Tongue (tissue), 2 donors: ENCODE results near the gene VPS50. TPM values are rescaled to one million over a fixed set of nuclear protein-coding genes. Genes with fewer than 3 reads are reported as not detected.
"Not testable (repeated sequence)": the region's sequence is repeated elsewhere in the genome, so short reads cannot be mapped to it uniquely, and the experiment has no call there.

Experiments
- DNase-seq: peaks from one replicate; pipeline ENCODE4 v3.0.0-alpha.2; 2015
- total RNA-seq: library from RNA; depleted of rRNA; stranded (reverse); fragments of >200 nt; gene quantifications from one replicate; pipeline ENCODE4 v1.2.3, GENCODE V29; 2014

VPS50 gene
- total RNA-seq, 1 donor from 2014 or later = 61.7 TPM

GRCh38 chr7:93331706-93332105 is 99.5 kb downstream of the VPS50 start:
- DNase-seq = no peak

DNA sequence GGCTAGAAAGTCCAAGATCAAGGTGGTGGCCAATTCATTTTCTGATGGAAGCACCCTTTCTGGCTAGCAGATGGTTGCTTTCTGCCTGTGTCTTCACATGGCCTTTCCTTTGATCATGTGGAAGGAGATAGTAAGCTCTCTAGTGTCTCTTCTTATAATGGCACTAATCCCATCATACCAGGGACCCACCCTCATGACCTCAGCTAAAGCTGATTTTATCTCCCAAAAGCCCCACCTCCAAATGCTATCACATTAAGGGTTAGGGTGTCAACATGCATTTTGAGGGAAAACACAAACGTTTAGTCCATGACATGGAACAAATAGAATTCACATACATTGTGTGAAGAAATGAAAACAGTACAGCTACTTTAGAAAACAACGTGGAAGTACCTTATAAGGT is 100.0 kb downstream of the VPS50 start:
- DNase-seq = no peak

DNA sequence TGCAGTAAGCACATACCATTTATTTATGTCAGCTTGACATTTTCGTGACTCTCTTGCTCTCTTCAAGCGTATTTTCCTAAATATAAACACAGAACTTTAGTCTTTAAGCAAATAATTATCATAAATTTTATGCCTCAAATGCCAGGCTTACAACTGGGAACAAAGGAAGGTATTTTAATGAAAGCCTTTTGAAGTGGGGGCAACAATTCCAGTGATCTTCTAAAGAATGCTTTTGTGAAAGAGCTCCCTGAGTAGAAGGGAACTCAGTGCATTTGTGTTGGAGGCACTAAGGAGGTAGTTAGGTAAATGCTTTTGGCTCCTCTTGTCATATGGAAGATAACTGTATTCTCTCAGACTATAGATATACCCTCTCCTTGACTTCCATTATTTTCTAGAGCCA is 104.9 kb downstream of the VPS50 start:
- DNase-seq = no peak

GRCh38 chr7:93342178-93342577 is 110.0 kb downstream of the VPS50 start:
- not testable (repeated sequence) for DNase-seq

- DNase-seq = no peak
These were observed 118.2 kb downstream of the VPS50 start for GRCh38 chr7:93350338-93350737.

DNA sequence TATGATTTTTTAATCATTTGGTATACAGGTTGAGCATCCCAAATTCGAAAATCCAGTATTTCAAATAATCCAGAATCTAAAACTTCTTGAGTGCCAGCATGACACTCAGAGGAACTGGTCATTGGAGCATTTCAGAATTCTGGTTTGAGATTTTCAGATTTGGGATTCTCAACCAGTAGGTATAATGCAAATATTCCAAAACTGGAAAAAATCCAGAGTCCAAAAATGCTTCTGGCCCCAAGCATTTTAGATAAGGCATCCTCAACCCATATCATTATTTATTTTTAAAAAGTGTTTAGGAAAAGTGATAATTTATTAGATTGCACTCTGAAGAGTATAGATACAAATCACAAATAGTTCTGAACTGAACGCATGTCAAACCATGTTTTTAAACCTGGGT is 120.7 kb downstream of the VPS50 start:
- DNase-seq = no peak

- DNase-seq = no peak
These were observed 122.6 kb downstream of the VPS50 start for GRCh38 chr7:93354815-93355214.

GRCh38 chr7:93359520-93360198 is 127.5 kb downstream of the VPS50 start:
- DNase-seq = no peak

- no peak for DNase-seq
These were observed 129.7 kb downstream of the VPS50 start for GRCh38 chr7:93361853-93362252.

GRCh38 chr7:93364806-93365205 is 132.6 kb downstream of the VPS50 start:
- DNase-seq = no peak

DNA sequence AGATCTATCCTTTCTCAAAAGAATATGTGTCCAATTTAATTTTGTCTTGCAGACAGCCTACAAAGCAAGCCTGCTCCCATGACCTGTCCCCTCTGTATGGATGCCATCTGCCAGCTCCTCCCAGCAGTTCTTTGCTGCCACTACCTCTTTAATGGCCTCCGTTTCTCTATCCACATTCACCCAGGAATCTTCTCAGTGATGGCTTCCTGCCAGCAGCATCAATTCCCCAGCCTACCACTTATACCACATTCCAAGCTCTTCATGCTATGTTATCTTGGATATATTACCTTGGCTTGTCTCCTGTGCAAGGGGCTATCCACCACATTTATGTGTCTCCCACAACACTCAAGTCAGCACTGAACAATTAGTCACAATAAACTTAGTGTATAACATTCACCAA is 133.2 kb downstream of the VPS50 start:
- DNase-seq = no peak

DNA sequence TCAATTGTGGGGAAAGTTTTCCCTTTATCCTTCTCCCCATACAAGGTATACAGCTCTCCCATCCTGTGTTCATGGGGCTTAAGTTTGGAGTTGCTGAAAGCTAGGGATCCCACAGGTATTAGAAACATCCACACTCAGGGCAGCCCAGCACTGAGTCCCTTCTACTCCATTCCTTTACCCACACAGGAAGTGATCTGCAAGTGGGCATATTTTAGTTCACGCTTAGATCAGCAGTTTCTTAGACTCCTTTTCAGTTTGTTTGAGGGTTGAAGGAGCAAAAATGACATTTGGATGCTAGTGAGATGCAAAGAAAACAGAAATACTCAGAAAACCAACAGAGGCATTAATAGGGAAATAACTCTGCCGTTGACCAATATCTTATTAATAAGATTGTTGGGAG is 134.7 kb downstream of the VPS50 start:
- no peak for DNase-seq

GRCh38 chr7:93367254-93367653 is 135.1 kb downstream of the VPS50 start:
- no peak for DNase-seq

DNA sequence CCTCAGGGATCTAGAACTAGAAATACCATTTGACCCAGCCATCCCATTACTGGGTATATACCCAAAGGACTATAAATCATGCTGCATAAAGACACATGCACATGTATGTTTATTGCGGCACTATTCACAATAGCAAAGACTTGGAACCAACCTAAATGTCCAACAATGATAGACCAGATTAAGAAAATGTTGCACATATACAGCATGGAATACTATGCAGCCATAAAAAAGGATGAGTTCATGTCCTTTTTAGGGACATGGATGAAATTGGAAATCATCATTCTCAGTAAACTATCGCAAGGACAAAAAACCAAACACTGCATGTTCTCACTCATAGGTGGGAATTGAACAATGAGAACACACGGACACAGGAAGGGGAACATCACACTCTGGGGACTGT is 138.8 kb downstream of the VPS50 start:
- DNase-seq = not testable (repeated sequence)

- no peak for DNase-seq
These were observed 141.4 kb downstream of the VPS50 start for GRCh38 chr7:93373537-93373936.

DNA sequence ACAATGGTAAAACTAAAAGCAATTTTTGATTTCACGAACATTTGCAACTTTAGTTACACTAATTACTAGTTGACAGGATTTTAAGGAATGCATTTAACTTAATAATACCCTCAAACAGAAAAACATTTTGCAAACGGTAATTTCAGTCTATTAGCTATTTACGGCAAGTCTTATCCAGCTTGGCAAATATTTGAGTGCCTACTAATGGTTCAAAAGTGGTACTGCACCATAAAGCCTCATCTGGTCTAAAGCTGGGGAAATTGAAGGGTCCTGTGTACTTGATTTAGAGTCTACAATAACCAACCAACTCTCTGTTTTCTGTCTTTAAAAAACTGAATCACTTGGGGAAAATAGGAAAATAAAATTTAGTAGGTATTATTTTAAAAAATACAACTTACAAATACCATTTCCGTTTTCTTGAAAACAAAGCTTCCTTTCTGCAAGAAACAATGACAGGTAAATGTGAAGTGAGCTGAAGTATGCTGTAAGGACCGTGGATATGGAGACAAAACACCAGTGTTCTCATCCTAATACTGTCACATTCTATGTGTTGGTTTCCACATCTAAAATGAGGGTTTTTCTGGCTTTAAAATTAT is 142.3 kb downstream of the VPS50 start:
- peak; percentile 23 for DNase-seq

DNA sequence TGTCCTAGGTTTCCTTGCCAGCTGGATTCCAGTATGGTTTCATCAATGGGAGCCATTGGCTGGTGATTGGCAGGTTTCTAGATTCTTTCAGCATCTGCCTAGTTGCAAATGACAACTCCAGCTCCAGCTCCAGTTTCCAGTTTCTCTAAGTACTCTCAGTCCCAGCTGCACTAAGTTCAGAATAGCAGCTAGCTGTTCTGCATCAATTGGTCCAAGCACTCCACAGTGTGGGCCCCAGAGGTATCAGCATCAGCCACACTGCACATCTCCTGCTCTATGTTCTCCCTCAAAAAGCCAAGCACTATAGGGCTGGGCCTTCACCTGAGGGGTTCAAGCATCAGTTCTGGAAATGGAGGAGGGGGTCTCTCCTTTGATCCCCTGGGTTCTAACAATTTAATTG is 143.4 kb downstream of the VPS50 start:
- DNase-seq = no peak

DNA sequence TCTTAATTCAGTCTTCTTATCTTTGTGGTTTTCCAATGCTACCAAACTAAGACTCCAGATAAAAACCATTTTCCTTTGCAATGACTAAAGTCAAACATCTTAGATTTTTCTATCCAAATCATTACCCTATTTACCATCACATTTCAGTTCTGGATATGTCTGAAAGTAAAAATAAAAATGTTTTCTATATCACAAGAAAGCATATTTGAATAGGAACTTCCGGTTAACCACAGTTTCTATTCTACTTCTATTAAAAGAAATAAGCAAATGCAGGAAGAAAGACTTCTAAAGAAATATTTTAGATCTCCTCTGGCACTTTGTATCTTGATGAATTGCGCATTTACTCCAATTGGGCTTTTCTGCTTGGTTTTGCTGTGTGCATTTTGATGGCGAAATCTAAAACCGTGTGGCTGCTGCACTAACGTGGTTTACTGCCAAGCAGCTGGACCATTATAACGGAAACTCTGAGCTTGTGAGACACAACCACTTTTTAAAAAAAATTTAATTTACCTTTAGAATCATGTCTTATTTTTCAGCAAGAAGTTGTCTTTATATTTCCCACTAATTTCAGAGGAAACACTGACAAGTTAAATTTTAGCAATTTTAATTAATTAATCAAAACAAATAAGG is 146.1 kb downstream of the VPS50 start:
- DNase-seq = peak; percentile 61

DNA sequence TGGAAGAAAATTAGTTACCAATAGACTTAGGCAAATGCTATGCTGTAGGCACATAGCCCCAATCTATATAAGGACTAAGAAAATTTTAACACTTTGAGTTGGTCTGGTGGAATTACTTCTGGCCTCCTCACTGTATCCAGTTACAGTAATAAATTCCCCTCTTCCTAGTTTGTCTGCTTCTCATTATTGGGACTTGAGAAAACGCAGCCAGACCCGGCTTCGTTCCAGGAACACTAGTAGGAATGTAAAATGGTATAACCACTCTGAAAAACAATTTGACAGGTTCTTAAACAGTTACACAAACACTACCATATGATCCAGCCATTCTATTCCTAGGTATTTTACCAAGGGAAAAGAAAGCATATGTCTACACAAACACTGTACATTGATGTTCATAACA is 150.2 kb downstream of the VPS50 start:
- DNase-seq = peak; percentile 19

- DNase-seq = no peak
These were observed 158.5 kb downstream of the VPS50 start for GRCh38 chr7:93390660-93391059.

GRCh38 chr7:93392984-93393383 is 160.8 kb downstream of the VPS50 start:
- DNase-seq = no peak

- no peak for DNase-seq
These were observed 167.5 kb downstream of the VPS50 start for GRCh38 chr7:93399642-93400041.

GRCh38 chr7:93402944-93403343 is 170.8 kb downstream of the VPS50 start:
- no peak for DNase-seq

DNA sequence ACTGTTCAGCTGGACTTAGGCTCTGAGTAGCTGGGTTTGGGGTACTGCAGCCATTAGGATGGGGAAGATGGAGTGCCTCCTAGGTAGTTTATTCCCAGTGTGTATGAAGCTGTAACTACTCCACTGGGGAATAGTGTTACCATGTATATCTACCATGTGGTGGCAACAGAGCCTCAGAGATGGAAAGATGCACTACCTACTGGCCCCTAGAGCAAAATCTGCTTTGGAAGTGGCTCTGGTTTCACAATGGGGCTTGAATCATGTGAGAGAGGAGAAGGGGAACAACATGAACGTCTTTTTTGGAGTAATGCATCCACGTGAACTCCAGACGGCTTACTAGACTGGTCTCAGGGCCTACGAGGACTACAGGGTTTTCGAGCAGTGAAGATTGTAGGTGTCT is 175.1 kb downstream of the VPS50 start:
- DNase-seq = no peak
